Measurements from ENCODE around the gene WDHD1.
"Not testable (repeated sequence)": the region's sequence is repeated elsewhere in the genome, so short reads cannot be mapped to it uniquely, and the experiment has no call there.

WDHD1 gene

GRCh38 chr14:55026441-55026792 is 482 bp downstream of the WDHD1 start:
- no peaks in the 10 kb centered on the region for H3K9me3 Mint-ChIP-seq
- peak overlapping the region; percentile 94 for H3K27ac Mint-ChIP-seq
- peak overlapping the region; percentile 88 for H3K4me3 Mint-ChIP-seq
- no peaks in the 10 kb centered on the region for H3K27me3 Mint-ChIP-seq (ENCODE audit: low read depth, poor library complexity)
- TF ChIP-seq, protein P1, sequence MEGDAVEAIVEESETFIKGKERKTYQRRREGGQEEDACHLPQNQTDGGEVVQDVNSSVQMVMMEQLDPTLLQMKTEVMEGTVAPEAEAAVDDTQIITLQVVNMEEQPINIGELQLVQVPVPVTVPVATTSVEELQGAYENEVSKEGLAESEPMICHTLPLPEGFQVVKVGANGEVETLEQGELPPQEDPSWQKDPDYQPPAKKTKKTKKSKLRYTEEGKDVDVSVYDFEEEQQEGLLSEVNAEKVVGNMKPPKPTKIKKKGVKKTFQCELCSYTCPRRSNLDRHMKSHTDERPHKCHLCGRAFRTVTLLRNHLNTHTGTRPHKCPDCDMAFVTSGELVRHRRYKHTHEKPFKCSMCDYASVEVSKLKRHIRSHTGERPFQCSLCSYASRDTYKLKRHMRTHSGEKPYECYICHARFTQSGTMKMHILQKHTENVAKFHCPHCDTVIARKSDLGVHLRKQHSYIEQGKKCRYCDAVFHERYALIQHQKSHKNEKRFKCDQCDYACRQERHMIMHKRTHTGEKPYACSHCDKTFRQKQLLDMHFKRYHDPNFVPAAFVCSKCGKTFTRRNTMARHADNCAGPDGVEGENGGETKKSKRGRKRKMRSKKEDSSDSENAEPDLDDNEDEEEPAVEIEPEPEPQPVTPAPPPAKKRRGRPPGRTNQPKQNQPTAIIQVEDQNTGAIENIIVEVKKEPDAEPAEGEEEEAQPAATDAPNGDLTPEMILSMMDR (IDR thresholded peaks at IDR 0.05): no peak
- H3K36me3 Mint-ChIP-seq (ENCODE audit: low read depth): peaks cover 21% of the 10 kb centered on the region
- H3K4me1 Mint-ChIP-seq: peaks cover 56% of the 10 kb centered on the region
- no peak for DNase-seq

- TF ChIP-seq, protein P1 (IDR thresholded peaks at IDR 0.05): no peak
- DNase-seq: no peak
- H3K36me3 Mint-ChIP-seq (ENCODE audit: low read depth): peaks cover 23% of the 10 kb centered on the region
- H3K4me3 Mint-ChIP-seq: peak overlapping the region; percentile 88
- no peaks in the 10 kb centered on the region for H3K27me3 Mint-ChIP-seq (ENCODE audit: low read depth, poor library complexity)
- H3K4me1 Mint-ChIP-seq: peaks cover 51% of the 10 kb centered on the region
- H3K27ac Mint-ChIP-seq: peak overlapping the region; percentile 94
- H3K9me3 Mint-ChIP-seq: no peaks in the 10 kb centered on the region
Measured at GRCh38 chr14:55025948-55026347, 951 bp downstream of the WDHD1 start.

DNA sequence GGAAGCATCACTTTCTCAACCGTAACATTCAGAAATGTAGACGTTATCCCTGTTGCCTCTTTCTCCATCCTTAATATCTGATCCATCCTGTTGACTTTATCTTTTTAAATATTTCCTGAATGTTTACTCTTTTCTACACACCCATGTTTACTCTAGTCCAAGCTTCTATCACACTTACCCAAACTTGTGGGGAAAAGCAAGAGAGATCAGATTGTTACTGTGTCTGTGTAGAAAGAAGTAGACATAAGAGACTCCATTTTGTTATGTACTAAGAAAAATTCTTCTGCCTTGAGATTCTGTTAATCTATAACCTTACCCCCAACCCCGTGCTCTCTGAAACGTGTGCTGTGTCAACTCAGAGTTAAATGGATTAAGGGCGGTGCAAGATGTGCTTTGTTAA is 2.5 kb downstream of the WDHD1 start:
- not testable (repeated sequence) for H3K27ac Mint-ChIP-seq
- H3K36me3 Mint-ChIP-seq (ENCODE audit: low read depth): peaks cover 38% of the 10 kb centered on the region

GRCh38 chr14:55019968-55020554 is 6.8 kb downstream of the WDHD1 start:
- H3K9me3 Mint-ChIP-seq: no peaks in the 10 kb centered on the region
- DNase-seq: no peak
- no peak overlapping the region for H3K27ac Mint-ChIP-seq
- H3K4me3 Mint-ChIP-seq: no peak overlapping the region
- H3K4me1 Mint-ChIP-seq: peaks cover 21% of the 10 kb centered on the region
- H3K36me3 Mint-ChIP-seq (ENCODE audit: low read depth): peaks cover 69% of the 10 kb centered on the region
- TF ChIP-seq, protein P1 (IDR thresholded peaks at IDR 0.05): no peak
- peaks cover 4% of the 10 kb centered on the region for H3K27me3 Mint-ChIP-seq (ENCODE audit: low read depth, poor library complexity)

More for the DNA sequence above, 2.5 kb downstream of the WDHD1 start:
- H3K27me3 Mint-ChIP-seq (ENCODE audit: low read depth, poor library complexity); DNase-seq; H3K9me3 Mint-ChIP-seq: not testable (repeated sequence)
- H3K4me1 Mint-ChIP-seq: peaks cover 39% of the 10 kb centered on the region
- H3K4me3 Mint-ChIP-seq: peak overlapping the region; percentile 8

DNA sequence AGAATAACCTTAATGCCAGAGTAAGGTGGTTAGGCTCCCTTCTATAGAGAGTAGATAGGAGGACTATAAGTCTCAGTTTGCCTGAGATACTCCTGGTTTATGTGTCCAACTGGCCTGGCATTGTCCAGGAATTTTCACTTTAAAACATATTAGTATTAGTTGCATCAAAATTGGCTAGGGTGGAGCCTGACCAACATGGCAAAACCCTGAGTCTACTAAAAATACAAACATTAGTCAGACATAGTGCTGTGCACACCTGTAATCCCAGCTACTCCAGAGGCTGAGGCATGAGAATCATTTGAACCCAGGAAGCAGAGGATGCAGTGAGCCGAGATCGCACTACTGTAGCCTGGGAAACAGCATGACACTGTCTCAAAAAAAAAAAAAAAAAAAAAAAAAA is 11.9 kb downstream of the WDHD1 start:
- H3K9me3 Mint-ChIP-seq: peaks cover 9% of the 10 kb centered on the region
- H3K27me3 Mint-ChIP-seq (ENCODE audit: low read depth, poor library complexity): peaks cover 6% of the 10 kb centered on the region
- DNase-seq: no peak
- H3K27ac Mint-ChIP-seq: no peak overlapping the region
- H3K4me1 Mint-ChIP-seq: peaks cover 15% of the 10 kb centered on the region
- H3K36me3 Mint-ChIP-seq (ENCODE audit: low read depth): peaks cover 82% of the 10 kb centered on the region
- TF ChIP-seq, protein P1 (IDR thresholded peaks at IDR 0.05): no peak
- no peak overlapping the region for H3K4me3 Mint-ChIP-seq

DNA sequence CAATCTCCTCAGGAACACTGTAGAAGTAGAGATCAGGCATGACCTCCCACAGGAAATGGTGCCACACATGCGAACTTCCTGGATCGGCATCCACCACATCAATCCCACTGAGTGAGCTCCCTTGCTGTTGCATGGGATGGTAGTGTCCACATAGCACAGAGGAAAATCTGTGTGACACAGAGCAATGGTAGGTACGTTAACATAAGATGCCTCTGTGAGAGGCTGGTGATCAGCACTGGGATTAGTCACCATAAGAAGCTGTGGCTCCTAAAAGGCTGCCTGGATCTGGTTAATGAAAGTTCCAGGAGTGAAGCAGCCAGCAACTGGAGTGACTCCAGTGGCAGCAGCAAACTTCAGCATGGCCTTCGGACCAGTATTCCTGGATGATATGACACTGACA is 21.8 kb downstream of the WDHD1 start:
- no peak for DNase-seq
- TF ChIP-seq, protein P1 (IDR thresholded peaks at IDR 0.05): no peak
- Mint-ChIP-seq H3K27me3 (ENCODE audit: low read depth, poor library complexity) (no peaks in the 10 kb centered on the region), H3K4me3 (no peak overlapping the region), H3K36me3 (ENCODE audit: low read depth) (peaks cover 76% of the 10 kb centered on the region), H3K4me1 (no peaks in the 10 kb centered on the region), H3K9me3 (no peaks in the 10 kb centered on the region), H3K27ac (no peak overlapping the region)

Data from nephron progenitor cell (in vitro differentiated cells).